Karpas-422 (cell line): Measurements from ENCODE around the gene OSBPL10. TPM values are rescaled to one million over a fixed set of nuclear protein-coding genes. Genes with fewer than 3 reads are reported as not detected.

ENCODE experiments used
- DNase-seq: peaks from one replicate; pipeline ENCODE4 v3.0.0-alpha.2; 2015
- H2AFZ ChIP-seq: fragments of 200-600 bp; sonication (generic); 2 replicates; pipeline ENCODE4 v1.6.1; 2014; ENCODE audit warnings: antibody characterized with exemption, low read length, mixed read lengths
- H3K27ac ChIP-seq: fragments of 200-600 bp; sonication (generic); 2 replicates; pipeline ENCODE4 v1.5.1; 2014; ENCODE audit warnings: mild to moderate bottlenecking, low read length, moderate library complexity
- H3K27me3 ChIP-seq: fragments of 200-600 bp; sonication (generic); 2 replicates; pipeline ENCODE4 v1.6.1; 2014; ENCODE audit warnings: low read length, mixed read lengths
- H3K36me3 ChIP-seq: fragments of 200-600 bp; sonication (generic); 2 replicates; pipeline ENCODE4 v1.6.1; 2014; ENCODE audit warnings: low read length, mixed read lengths; ENCODE audit not compliant: insufficient read depth
- H3K4me1 ChIP-seq: fragments of 200-600 bp; sonication (generic); 2 replicates; pipeline ENCODE4 v1.6.1; 2014; ENCODE audit warnings: mild to moderate bottlenecking, low read length, mixed read lengths
- H3K4me2 ChIP-seq: fragments of 200-600 bp; sonication (generic); 2 replicates; pipeline ENCODE4 v1.6.1; 2014; ENCODE audit warnings: low read length, low read depth, mild to moderate bottlenecking; ENCODE audit not compliant: poor library complexity, severe bottlenecking
- H3K4me3 ChIP-seq: fragments of 200-600 bp; sonication (generic); 2 replicates; pipeline ENCODE4 v1.5.1; 2014; ENCODE audit warnings: mild to moderate bottlenecking, antibody characterized with exemption, low read length, mixed read lengths
- H3K79me2 ChIP-seq: fragments of 200-600 bp; sonication (generic); 2 replicates; pipeline ENCODE4 v1.6.1; 2014; ENCODE audit warnings: mild to moderate bottlenecking, low read length, mixed read lengths
- H3K9ac ChIP-seq: fragments of 200-600 bp; sonication (generic); 2 replicates; pipeline ENCODE4 v1.6.0; 2014; ENCODE audit warnings: low read length
- H3K9me2 ChIP-seq: fragments of 200-600 bp; sonication (generic), shearing (Covaris generic); replicated peaks from 2 replicates; pipeline ENCODE4 v1.6.0; 2014; ENCODE audit warnings: mild to moderate bottlenecking, low read length, moderate library complexity; ENCODE audit not compliant: insufficient read depth
- H3K9me3 ChIP-seq: fragments of 300-700, 200-600 bp; sonication (generic); 2 replicates; pipeline ENCODE4 v1.6.1; 2014; ENCODE audit warnings: low read length, mixed read lengths
- H4K20me1 ChIP-seq: fragments of 200-600 bp; sonication (generic); 2 replicates; pipeline ENCODE4 v1.6.1; 2014; ENCODE audit warnings: mild to moderate bottlenecking, antibody characterized with exemption, low read length, low read depth; ENCODE audit not compliant: insufficient read depth
- total RNA-seq: library from RNA; depleted of rRNA; stranded (reverse); fragments of >200 nt; shearing (Covaris generic); gene quantifications from 2 replicates; pipeline ENCODE4 v1.2.3, GENCODE V29; 2014; ENCODE audit warnings: low replicate concordance

Gene OSBPL10
- total RNA-seq, 1 experiment from 2014 or later: 87.0 TPM

DNA sequence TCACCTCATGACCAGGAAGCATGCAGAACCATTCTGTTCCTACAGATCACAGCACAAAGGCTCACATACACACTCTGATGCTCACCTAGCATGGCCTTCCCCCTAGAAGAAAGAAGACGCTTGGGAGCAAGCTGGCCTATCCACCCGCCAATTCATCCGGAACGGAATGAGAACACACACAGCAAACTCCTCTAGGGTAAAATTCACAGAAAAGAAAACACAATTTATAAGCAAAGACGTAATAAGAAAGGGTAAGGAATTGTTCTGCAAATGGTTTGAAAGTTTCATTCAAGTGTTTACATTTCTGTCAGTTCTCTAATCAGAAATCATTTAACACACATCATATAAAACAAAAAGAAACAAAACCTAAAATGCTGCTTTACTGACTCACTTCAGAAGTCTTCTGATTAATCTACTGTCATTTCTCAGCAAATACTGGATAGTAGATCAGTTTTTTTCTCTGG, 218.1 kb downstream of the OSBPL10 start:
- peaks cover 8% of the 10 kb centered on the region; the same call in 1 of the 2 replicates for H3K36me3 ChIP-seq

DNA sequence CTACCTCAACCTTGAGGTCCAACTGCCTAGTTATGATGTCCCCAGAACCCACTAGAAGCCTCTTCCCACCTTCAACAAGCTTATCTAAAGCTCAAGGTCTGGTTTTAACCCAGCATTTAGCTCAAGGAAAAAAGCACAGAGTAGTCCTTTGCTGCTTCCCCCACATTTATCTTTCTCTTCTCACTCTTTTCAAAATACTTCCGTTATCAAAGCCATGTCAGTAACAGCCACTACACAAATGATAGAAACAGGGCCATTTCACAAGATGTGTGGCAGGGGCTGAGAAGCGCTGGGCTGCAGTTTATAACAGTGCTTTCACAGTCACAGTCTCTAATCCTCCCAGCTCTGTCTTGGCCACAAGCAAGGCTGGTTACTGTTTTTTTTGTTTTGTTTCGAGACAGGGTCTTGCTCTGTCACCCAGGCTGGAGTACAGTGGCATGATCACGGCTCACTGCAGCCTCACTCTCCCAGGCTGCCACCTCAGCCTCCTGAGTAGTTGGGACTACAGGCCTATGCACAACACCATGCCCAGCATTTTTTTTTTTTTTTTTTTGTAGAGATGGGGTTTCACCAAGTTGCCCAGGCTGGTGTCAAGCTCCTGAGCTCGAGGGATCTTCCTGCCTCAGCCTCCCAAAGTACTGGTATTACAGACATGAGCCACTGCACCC, 218.8 kb downstream of the OSBPL10 start:
- DNase-seq: no peak
- Histone ChIP-seq H3K9me3 (no peaks in the 10 kb centered on the region), H3K9ac (no peak overlapping the region), H3K4me2 (no peak overlapping the region), H3K4me3 (no peak overlapping the region), H2AFZ (no peak overlapping the region), H3K27ac (peak overlapping the region; percentile 73), H3K79me2 (peaks cover 96% of the 10 kb centered on the region), H4K20me1 (no peaks in the 10 kb centered on the region), H3K9me2 (no peaks in the 10 kb centered on the region), H3K4me1 (peaks cover 73% of the 10 kb centered on the region), H3K36me3 (0 out of 2 replicates have a peak, but pooled peaks cover 6% of the 10 kb centered on the region), H3K27me3 (no peaks in the 10 kb centered on the region)

More for the DNA sequence above, 218.1 kb downstream of the OSBPL10 start:
- Histone ChIP-seq H3K4me2 (no peak overlapping the region), H3K27ac (peak overlapping the region; percentile 73), H4K20me1 (no peaks in the 10 kb centered on the region), H3K9me2 (no peaks in the 10 kb centered on the region), H3K79me2 (peaks cover 96% of the 10 kb centered on the region), H3K4me3 (no peak overlapping the region), H3K9me3 (no peaks in the 10 kb centered on the region), H3K9ac (no peak overlapping the region), H3K4me1 (peaks cover 73% of the 10 kb centered on the region), H3K27me3 (no peaks in the 10 kb centered on the region), H2AFZ (no peak overlapping the region)
- DNase-seq: no peak

DNA sequence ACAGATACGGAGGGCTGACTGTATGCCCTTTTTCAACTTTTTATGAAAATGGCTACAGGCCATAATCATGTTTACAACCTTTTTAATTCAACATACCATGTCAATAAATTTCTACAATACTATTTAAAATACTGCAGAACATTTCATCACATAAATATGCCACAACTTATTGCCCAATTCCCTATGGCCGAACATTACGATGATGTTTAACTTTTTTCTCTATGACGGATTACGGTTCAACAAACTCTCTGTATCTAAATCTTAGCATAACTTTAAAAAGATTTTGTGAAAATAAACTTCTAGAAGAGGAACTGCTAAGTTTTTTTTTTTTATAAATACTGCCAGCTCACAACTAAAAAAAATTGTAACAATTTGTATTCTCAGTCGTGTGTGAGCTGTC, 220.4 kb downstream of the OSBPL10 start:
- 0 out of 2 replicates have a peak, but pooled peaks cover 6% of the 10 kb centered on the region for H3K36me3 ChIP-seq
- no peak overlapping the region for H2AFZ ChIP-seq
- H3K9me2 ChIP-seq: no peaks in the 10 kb centered on the region
- H3K27me3 ChIP-seq: no peaks in the 10 kb centered on the region
- no peaks in the 10 kb centered on the region for H4K20me1 ChIP-seq
- no peak overlapping the region for H3K4me2 ChIP-seq
- H3K9me3 ChIP-seq: no peaks in the 10 kb centered on the region
- peaks cover 96% of the 10 kb centered on the region for H3K79me2 ChIP-seq
- H3K27ac ChIP-seq: no peak overlapping the region
- no peak overlapping the region for H3K9ac ChIP-seq
- H3K4me3 ChIP-seq: no peak overlapping the region
- peaks cover 61% of the 10 kb centered on the region for H3K4me1 ChIP-seq
- no peak for DNase-seq

DNA sequence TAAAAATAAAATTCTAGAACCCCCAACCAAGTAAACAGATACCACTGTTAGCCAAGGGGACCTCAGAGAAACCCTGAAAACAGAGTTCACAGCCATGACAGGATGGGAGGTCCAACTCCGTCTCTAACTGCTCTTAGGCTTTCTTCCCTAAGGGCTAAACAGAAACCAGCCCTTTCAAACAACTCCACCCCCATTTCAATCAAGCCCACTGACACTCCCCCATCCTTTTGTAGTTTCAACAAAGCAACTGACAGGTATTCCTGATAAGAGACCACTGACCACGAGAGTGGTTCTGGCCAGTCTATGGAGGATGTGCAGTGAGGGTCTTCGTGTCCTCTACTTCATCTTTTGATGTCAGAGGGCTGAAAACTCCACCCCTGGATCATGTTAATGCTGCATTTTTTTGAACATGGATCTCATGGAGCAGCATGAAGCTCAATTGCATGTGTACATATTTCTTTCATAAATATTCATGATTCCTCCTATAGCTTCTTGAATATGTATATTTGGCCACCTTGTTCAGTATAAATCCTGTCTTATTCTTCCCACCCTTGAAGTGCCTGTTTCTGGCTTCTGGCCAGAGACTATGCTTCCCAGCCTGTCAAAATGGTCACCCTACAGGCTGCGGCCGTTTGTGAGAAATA, 222.6 kb downstream of the OSBPL10 start:
- peaks cover 96% of the 10 kb centered on the region for H3K79me2 ChIP-seq
- H3K27ac ChIP-seq: peak overlapping the region; percentile 44; the same call in 1 of the 2 replicates

DNA sequence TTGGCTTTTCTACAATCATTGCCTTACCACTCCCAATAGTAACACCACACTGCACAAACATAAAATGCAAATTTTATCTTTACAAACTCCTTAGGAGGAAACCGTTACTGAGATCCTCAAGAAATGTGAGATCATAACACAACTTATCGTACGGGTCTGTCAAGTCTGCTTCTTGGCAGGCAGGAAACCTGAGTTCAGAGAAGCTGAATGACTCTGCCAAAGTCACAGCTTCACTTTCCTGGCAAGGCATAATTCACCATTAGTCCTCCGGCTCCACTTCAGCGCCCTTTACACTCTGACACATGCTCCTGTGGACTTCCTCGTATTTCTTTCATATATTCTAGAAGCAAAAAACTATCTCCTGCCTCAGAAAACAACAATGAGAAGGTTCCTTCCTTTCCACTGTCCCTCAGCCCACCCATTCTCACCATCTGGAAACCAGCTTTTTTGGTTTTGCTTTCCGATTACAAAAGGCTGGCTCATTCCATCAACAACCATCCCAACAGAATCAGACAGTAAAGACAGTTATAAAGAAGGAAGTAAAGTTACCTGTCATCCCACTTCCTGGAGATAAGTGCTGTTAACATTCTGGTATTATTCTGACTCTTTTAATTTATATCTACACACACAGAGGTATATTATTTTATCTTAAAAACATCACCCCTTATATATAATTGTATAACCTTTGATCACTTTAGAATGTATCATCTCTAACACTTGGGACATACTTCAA, 225.0 kb downstream of the OSBPL10 start:
- Histone ChIP-seq H3K27ac (no peak overlapping the region), H3K9me2 (no peaks in the 10 kb centered on the region), H3K4me3 (no peak overlapping the region), H3K9me3 (no peaks in the 10 kb centered on the region), H3K27me3 (no peaks in the 10 kb centered on the region), H4K20me1 (no peaks in the 10 kb centered on the region), H3K79me2 (peaks cover 97% of the 10 kb centered on the region), H3K4me1 (peaks cover 30% of the 10 kb centered on the region), H3K4me2 (no peak overlapping the region), H3K9ac (no peak overlapping the region), H3K36me3 (0 out of 2 replicates have a peak, but pooled peaks cover 6% of the 10 kb centered on the region), H2AFZ (no peak overlapping the region)
- no peak for DNase-seq

More for the DNA sequence above, 222.6 kb downstream of the OSBPL10 start:
- Histone ChIP-seq H3K4me3 (no peak overlapping the region), H3K4me1 (peaks cover 43% of the 10 kb centered on the region), H3K9me3 (no peaks in the 10 kb centered on the region), H3K9ac (no peak overlapping the region), H3K4me2 (no peak overlapping the region), H3K9me2 (no peaks in the 10 kb centered on the region), H3K36me3 (0 out of 2 replicates have a peak, but pooled peaks cover 6% of the 10 kb centered on the region), H4K20me1 (no peaks in the 10 kb centered on the region), H2AFZ (no peak overlapping the region), H3K27me3 (no peaks in the 10 kb centered on the region)
- no peak for DNase-seq

DNA sequence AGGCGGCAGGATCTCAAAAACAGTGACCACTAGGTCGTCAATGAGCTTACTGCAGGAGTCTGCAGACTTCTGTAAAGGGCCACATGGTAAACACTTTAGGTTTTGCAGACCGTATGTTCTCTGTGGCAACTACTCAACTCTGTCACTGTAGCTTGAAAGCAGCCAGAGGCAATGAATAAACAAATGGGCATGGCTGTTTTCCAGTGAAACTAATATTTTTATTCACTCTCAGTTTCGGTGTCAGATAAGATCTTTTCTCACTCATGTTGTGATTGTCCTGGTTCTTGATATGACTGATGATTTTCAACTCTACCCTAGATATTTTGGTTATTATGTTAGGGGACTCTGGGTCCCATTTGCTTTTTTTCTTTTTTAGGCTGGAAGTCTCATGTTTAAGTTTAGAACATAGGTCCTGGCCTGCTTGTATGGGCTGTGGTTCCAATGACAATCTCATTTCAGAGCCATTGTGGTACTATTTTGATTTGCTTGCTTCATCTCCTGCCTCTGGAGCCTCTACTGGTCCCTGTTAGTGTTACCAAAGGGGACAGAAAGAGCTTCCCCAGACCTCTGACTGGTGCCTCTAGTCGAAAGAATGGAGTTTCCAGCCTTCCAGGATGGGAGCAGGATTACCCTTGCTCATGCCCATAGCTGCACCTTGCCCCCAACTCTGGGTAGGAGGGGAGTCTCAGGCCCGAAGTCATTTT, 226.3 kb downstream of the OSBPL10 start:
- Histone ChIP-seq H3K27me3 (no peaks in the 10 kb centered on the region), H3K9ac (no peak overlapping the region), H3K4me2 (no peak overlapping the region), H3K4me3 (no peak overlapping the region), H2AFZ (no peak overlapping the region), H3K9me3 (no peaks in the 10 kb centered on the region), H3K36me3 (peaks cover 9% of the 10 kb centered on the region; the same call in 1 of the 2 replicates), H3K9me2 (no peaks in the 10 kb centered on the region), H3K27ac (peak overlapping the region; percentile 19; the same call in 1 of the 2 replicates), H3K4me1 (peaks cover 30% of the 10 kb centered on the region), H3K79me2 (peaks cover 97% of the 10 kb centered on the region), H4K20me1 (no peaks in the 10 kb centered on the region)
- DNase-seq: no peak

DNA sequence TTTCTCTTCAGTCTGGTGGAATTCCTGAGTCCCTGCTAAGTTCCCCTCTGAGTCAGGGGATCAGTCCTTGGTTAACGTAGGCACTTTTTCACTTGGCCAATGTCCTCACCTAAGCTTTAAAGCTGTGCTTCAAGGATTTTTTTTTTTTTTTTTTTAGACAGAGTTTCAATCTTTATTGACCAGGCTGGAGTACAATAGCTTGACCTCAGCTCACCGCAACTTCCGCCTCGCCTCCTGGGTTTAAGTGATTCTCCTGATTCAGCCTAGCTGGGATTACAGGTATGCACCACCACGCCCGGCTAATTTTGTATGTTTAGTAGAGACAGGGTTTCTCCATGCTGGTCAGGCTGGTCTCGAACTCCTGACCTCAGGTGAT, 228.0 kb downstream of the OSBPL10 start:
- Histone ChIP-seq H4K20me1 (no peaks in the 10 kb centered on the region), H3K9ac (no peak overlapping the region), H3K4me1 (peaks cover 16% of the 10 kb centered on the region), H3K79me2 (peaks cover 92% of the 10 kb centered on the region), H3K9me3 (no peaks in the 10 kb centered on the region), H3K9me2 (no peaks in the 10 kb centered on the region), H2AFZ (no peak overlapping the region), H3K27me3 (no peaks in the 10 kb centered on the region), H3K4me3 (no peak overlapping the region), H3K36me3 (peaks cover 17% of the 10 kb centered on the region), H3K27ac (no peak overlapping the region), H3K4me2 (no peak overlapping the region)
- DNase-seq: no peak
